ENCODE data around the gene BACH2. TPM values are rescaled to one million over a fixed set of nuclear protein-coding genes. Genes with fewer than 3 reads are reported as not detected.
"Not testable (repeated sequence)": the region's sequence is repeated elsewhere in the genome, so short reads cannot be mapped to it uniquely, and the experiment has no call there.

BACH2 gene
- total RNA-seq, 4 donors from 2014 or later = 3.6 to 13.4 (median 7.5) TPM

DNA sequence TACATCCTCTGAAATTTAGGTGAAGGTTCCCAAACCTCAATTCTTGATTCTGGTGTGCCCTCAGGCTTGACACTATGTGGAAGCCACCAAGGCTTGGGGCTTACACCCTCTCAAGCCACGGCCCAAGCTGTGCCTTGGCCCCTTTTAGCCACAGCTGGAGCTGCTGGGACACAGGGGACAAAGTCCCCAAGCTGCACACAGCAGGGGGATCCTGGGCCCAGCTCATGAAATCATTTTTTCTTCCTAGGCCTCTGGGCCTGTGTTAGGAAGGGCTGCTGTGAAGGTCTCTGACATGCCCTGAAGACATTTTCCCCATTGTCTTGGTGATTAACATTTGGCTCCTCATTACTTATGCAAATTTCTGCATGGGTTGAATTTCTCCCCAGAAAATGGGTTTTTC is 37.3 kb upstream of the BACH2 start:
- Histone ChIP-seq H3K36me3 (no peaks in the 10 kb centered on the region), H3K27ac (no peak overlapping the region), H3K9me3 (no peaks in the 10 kb centered on the region), H3K4me1 (peaks cover 0 to 3% of the 10 kb centered on the region in 2 donors), H3K27me3 (no peaks in the 10 kb centered on the region), H3K4me3 (no peak overlapping the region)
- DNase-seq = no peak
- ATAC-seq = no peak
- intact Hi-C loops (cut with DNase I; ENCODE audit: low total_unique reads) = no loop called here
- in situ Hi-C loops (cut with MboI; ENCODE audit: low sequenced_read_pairs in 4 of 4) = no loop called here
- TF ChIP-seq, protein P1, sequence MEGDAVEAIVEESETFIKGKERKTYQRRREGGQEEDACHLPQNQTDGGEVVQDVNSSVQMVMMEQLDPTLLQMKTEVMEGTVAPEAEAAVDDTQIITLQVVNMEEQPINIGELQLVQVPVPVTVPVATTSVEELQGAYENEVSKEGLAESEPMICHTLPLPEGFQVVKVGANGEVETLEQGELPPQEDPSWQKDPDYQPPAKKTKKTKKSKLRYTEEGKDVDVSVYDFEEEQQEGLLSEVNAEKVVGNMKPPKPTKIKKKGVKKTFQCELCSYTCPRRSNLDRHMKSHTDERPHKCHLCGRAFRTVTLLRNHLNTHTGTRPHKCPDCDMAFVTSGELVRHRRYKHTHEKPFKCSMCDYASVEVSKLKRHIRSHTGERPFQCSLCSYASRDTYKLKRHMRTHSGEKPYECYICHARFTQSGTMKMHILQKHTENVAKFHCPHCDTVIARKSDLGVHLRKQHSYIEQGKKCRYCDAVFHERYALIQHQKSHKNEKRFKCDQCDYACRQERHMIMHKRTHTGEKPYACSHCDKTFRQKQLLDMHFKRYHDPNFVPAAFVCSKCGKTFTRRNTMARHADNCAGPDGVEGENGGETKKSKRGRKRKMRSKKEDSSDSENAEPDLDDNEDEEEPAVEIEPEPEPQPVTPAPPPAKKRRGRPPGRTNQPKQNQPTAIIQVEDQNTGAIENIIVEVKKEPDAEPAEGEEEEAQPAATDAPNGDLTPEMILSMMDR (IDR thresholded peaks at IDR 0.05 in 4 of 5, conservative IDR thresholded peaks at IDR 0.05 in 1 of 5) = no peak
- no peak for TF ChIP-seq POLR2A (IDR thresholded peaks at IDR 0.05)

DNA sequence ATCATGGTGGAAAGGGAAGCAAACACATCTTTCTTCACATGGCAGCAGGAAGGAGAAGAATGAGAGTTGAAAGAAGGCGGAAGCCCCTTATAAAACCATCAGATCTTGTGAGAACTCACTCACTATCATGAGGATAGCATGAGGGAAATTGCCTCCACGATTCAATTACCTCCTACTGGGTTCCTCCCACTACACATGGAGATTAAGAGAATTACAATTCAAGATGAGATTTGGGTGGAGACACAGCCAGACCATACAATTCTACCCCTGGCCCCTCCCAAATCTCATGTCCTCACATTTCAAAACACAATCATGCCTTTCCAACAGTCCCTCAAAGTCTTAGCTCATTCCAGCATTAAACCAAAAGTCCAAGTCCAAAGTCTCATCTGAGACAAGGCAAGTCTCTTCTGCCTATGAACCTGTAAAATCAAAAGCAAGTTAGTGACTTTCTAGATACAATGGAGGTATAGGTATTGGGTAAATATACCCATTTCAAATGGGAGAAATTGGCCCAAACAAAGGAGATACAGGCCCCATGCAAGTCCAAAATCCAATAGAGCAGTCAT is 36.4 kb upstream of the BACH2 start:
- H3K4me3 ChIP-seq; ATAC-seq; H3K27me3 ChIP-seq; H3K27ac ChIP-seq; DNase-seq; H3K36me3 ChIP-seq; H3K9me3 ChIP-seq; intact Hi-C loops (cut with DNase I; ENCODE audit: low total_unique reads); in situ Hi-C loops (cut with MboI; ENCODE audit: low sequenced_read_pairs in 4 of 4); H3K4me1 ChIP-seq: not testable (repeated sequence)

DNA sequence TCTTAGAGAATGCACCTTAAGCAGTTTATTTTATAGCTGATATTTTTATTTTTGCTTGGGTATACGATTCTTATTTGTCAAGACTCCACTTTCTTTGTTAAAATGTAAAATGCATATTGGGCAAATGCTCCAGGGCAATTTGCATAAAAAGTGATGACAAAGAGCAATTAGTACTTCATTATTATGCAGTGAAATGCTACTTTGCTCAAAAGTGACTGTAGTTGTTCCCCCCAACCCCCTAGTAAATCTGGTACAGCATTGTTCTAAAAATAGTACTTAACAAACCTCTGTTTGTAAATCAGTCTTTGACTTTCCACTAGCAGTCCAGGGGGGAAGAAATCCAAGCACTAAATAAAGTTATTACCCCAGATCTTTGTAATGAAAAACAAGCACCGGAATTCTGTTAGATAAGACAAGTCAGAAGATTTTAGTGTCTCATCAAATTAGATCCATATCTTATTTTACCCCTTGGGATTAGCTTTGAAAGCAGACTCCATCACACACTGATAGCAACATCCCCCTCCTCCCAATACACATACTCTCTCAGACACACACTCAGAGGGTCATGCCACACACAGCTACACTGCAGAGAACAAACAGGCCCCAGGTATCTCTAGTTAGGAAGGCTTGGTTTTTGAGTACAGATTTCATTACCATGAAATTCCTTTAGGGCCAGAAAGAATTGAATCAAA is 32.9 kb upstream of the BACH2 start:
- intact Hi-C loops (cut with DNase I; ENCODE audit: low total_unique reads) = no loop called here
- no peak for DNase-seq
- H3K27ac ChIP-seq = no peak overlapping the region
- peaks cover 0 to 3% of the 10 kb centered on the region in 2 donors for H3K4me1 ChIP-seq
- H3K36me3 ChIP-seq = no peaks in the 10 kb centered on the region
- H3K9me3 ChIP-seq = no peaks in the 10 kb centered on the region
- TF ChIP-seq POLR2A (IDR thresholded peaks at IDR 0.05) = no peak
- TF ChIP-seq, protein P1 (IDR thresholded peaks at IDR 0.05 in 4 of 5, conservative IDR thresholded peaks at IDR 0.05 in 1 of 5) = no peak
- ATAC-seq = no peak
- no peaks in the 10 kb centered on the region for H3K27me3 ChIP-seq
- no peak overlapping the region for H3K4me3 ChIP-seq
- in situ Hi-C loops (cut with MboI; ENCODE audit: low sequenced_read_pairs in 4 of 4) = no loop called here

DNA sequence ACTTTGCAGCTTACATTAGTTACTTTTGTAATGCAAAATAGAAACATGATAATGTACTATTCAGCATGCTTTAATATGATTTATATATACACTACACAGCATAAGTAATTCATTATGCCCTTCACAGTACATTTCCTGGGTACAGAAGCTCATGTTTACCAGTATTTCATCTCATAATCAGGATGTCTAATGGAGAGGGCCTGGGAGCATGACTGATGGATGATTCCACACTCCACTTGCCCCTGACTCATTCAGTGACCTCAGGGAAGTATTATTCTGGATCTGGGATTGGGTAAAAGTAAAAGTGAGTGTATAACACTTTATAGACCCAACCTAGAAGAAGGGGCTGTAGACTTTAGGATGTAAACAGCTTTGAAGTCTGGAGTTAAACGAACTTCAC is 31.4 kb upstream of the BACH2 start:
- Histone ChIP-seq H3K9me3 (no peaks in the 10 kb centered on the region), H3K36me3 (no peaks in the 10 kb centered on the region), H3K27ac (no peak overlapping the region), H3K4me3 (no peak overlapping the region), H3K4me1 (peaks cover 0 to 3% of the 10 kb centered on the region in 2 donors), H3K27me3 (no peaks in the 10 kb centered on the region)
- no peak for ATAC-seq
- intact Hi-C loops (cut with DNase I; ENCODE audit: low total_unique reads) (no loop called here), in situ Hi-C loops (cut with MboI; ENCODE audit: low sequenced_read_pairs in 4 of 4) (no loop called here)
- DNase-seq = no peak
- no peak for TF ChIP-seq POLR2A (IDR thresholded peaks at IDR 0.05)
- TF ChIP-seq, protein P1 (IDR thresholded peaks at IDR 0.05 in 4 of 5, conservative IDR thresholded peaks at IDR 0.05 in 1 of 5) = no peak

DNA sequence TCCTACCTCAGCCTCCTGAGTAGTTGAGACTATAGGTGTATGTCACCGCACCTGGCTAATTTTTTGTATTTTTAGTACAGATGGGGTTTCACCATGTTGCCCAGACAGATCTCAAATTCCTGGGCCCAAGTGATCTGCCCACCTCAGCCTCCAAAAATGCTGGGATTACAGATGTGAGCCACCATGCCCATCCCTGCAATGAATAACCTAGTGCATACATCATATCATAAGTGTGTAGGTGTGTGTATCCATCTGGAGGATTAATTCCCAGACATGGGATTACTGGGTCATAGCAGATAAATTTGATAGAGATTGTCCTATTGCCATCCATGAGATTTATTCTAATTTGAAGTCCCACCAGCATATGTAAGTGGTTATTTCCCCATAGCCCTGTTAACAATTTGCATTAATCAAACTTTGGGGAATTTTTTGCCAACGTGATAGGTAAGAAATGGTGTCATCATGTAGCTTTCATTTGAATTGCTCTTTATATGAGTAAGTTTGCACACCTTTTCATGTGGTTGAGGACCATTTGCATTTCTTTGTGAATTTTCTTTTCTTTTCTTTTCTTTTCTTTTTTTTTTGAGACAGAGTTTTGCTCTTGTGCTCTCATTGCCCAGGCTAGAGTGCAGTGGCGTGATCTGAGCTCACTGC is 29.9 kb upstream of the BACH2 start:
- Histone ChIP-seq H3K36me3 (no peaks in the 10 kb centered on the region), H3K9me3 (no peaks in the 10 kb centered on the region), H3K4me1 (peaks cover 0 to 3% of the 10 kb centered on the region in 2 donors), H3K27me3 (no peaks in the 10 kb centered on the region), H3K27ac (no peak overlapping the region), H3K4me3 (no peak overlapping the region)
- intact Hi-C loops (cut with DNase I; ENCODE audit: low total_unique reads) = no loop called here
- no peak for TF ChIP-seq POLR2A (IDR thresholded peaks at IDR 0.05)
- TF ChIP-seq, protein P1 (IDR thresholded peaks at IDR 0.05 in 4 of 5, conservative IDR thresholded peaks at IDR 0.05 in 1 of 5) = no peak
- no peak for DNase-seq
- ATAC-seq = no peak
- in situ Hi-C loops (cut with MboI; ENCODE audit: low sequenced_read_pairs in 4 of 4) = no loop called here
